Mucosa of descending colon (tissue), 3 donors: Measurements from ENCODE around the gene AFDN. TPM values are rescaled to one million over a fixed set of nuclear protein-coding genes. Genes with fewer than 3 reads are reported as not detected.

Experiments used
- ATAC-seq: fragments of 200-7000 bp; cut with Tn5 transposase; one replicate; pipeline ENCODE4 v1.9.1; 2020; ENCODE audit warnings: mild to moderate bottlenecking, moderate library complexity
- DNase-seq, 3 donors: peaks; one replicate each; pipeline ENCODE4 v3.0.0-alpha.2; 2020
- H3K36me3 ChIP-seq: fragments of 200-600 bp; one replicate; pipeline ENCODE4 v1.8.0; 2021; ENCODE audit warnings: low read depth, mild to moderate bottlenecking
- H3K4me1 ChIP-seq: fragments of 200-600 bp; one replicate; pipeline ENCODE4 v1.8.0; 2021; ENCODE audit warnings: low read depth, mild to moderate bottlenecking
- H3K4me3 ChIP-seq: fragments of 200-600 bp; one replicate; pipeline ENCODE4 v1.8.0; 2021; ENCODE audit warnings: mild to moderate bottlenecking
- H3K9me3 ChIP-seq: fragments of 200-600 bp; one replicate; pipeline ENCODE4 v1.8.0; 2021; ENCODE audit warnings: mild to moderate bottlenecking
- CTCF ChIP-seq: fragments of 200-600 bp; IDR thresholded peaks from one replicate; pipeline ENCODE4 v1.8.0; 2022; ENCODE audit warnings: antibody characterized with exemption, mild to moderate bottlenecking
- intact Hi-C, 2 donors: fragments of 100-400 bp; cut with DNase I in 1 of 2; cut with micrococcal nuclease in 1 of 2; formaldehyde crosslinking; loops; one replicate each; pipeline versions ENCODE4 v1.11.0 to v1.11.1; 2022; cut with DNase I, micrococcal nuclease
- total RNA-seq, 3 donors: library from RNA; stranded (reverse); fragmentation: NEBNext Ultra II Directional in 2 of 3; extraction: Animal tissue kit (Norgen Biotek cat#: 25700) in 2 of 3; gene quantifications; one replicate each; pipeline versions ENCODE4 v1.2.1 to v1.2.4, GENCODE V29; 2021 to 2023
- donor health status: DM: no; HTN: no; CAD: no; lungs with moderate emphysema.
- donor health status: DM: no; HTN: no; CAD: no.
- donor health status: DM: no; HTN: yes; CAD: no.

AFDN gene
- total RNA-seq, 3 donors from 2014 or later = 168 to 231 (median 208) TPM

GRCh38 chr6:167815296-167815980 lies 11.3 kb upstream of the AFDN start:
- H3K9me3 ChIP-seq = no peaks in the 10 kb centered on the region
- TF ChIP-seq CTCF = no peak
- DNase-seq (peak in 1 of 3 donors; percentile 57), ATAC-seq (peak; percentile 82)
- H3K4me3 ChIP-seq = no peak overlapping the region
- intact Hi-C loops = no loop called here
- H3K36me3 ChIP-seq = no peaks in the 10 kb centered on the region
- no peaks in the 10 kb centered on the region for H3K4me1 ChIP-seq

- Histone ChIP-seq H3K9me3 (no peaks in the 10 kb centered on the region), H3K4me1 (no peaks in the 10 kb centered on the region), H3K4me3 (no peak overlapping the region), H3K36me3 (no peaks in the 10 kb centered on the region)
- intact Hi-C loops = no loop called here
- no peak for DNase-seq
- TF ChIP-seq CTCF = no peak
- no peak for ATAC-seq
These were observed 9.7 kb upstream of the AFDN start for GRCh38 chr6:167817016-167817415.

GRCh38 chr6:167817729-167818128 lies 9.0 kb upstream of the AFDN start:
- no peaks in the 10 kb centered on the region for H3K36me3 ChIP-seq

GRCh38 chr6:167819576-167819975 lies 7.1 kb upstream of the AFDN start:
- no peak for ATAC-seq
- no peaks in the 10 kb centered on the region for H3K9me3 ChIP-seq
- H3K4me3 ChIP-seq = no peak overlapping the region
- H3K4me1 ChIP-seq = no peaks in the 10 kb centered on the region
- intact Hi-C loops = no loop called here
- no peaks in the 10 kb centered on the region for H3K36me3 ChIP-seq
- DNase-seq = no peak
- no peak for TF ChIP-seq CTCF

More at GRCh38 chr6:167817729-167818128, 9.0 kb upstream of the AFDN start:
- Histone ChIP-seq H3K9me3 (no peaks in the 10 kb centered on the region), H3K4me3 (no peak overlapping the region), H3K4me1 (no peaks in the 10 kb centered on the region)
- intact Hi-C loops = no loop called here
- DNase-seq (no peak), ATAC-seq (peak; percentile 63)
- TF ChIP-seq CTCF = no peak

- no peaks in the 10 kb centered on the region for H3K36me3 ChIP-seq
- no peak overlapping the region for H3K4me3 ChIP-seq
- ATAC-seq (no peak), DNase-seq (no peak)
- no peaks in the 10 kb centered on the region for H3K9me3 ChIP-seq
- peaks cover 5% of the 10 kb centered on the region for H3K4me1 ChIP-seq
- intact Hi-C loops = no loop called here
- no peak for TF ChIP-seq CTCF
These were observed 6.0 kb upstream of the AFDN start for GRCh38 chr6:167820681-167821080.
